Smooth muscle cell (in vitro differentiated cells): ENCODE measurements around the gene SRGAP3. TPM values are rescaled to one million over a fixed set of nuclear protein-coding genes. Genes with fewer than 3 reads are reported as not detected.

Experiments used
- DNase-seq: peaks from one replicate; lab custom pipeline; 2025; ENCODE audit not compliant: unreplicated experiment; lab: John Stamatoyannopoulos, UW
- H2AFZ ChIP-seq: fragments of 200-600 bp; sonication (generic); 2 replicates; pipeline ENCODE4 v1.6.0; 2016; ENCODE audit warnings: antibody characterized with exemption, low read depth, mild to moderate bottlenecking
- H3F3A ChIP-seq: fragments of 200-600 bp; sonication (generic); 2 replicates; pipeline ENCODE4 v1.6.0; 2017; ENCODE audit warnings: antibody characterized with exemption, low read depth
- H3K27ac ChIP-seq: fragments of 200-600 bp; sonication (generic); 2 replicates; pipeline ENCODE4 v1.5.1; 2016; ENCODE audit warnings: low read depth, mild to moderate bottlenecking
- H3K27me3 ChIP-seq: fragments of 200-600 bp; sonication (generic); 2 replicates; pipeline ENCODE4 v1.6.1; 2016; ENCODE audit warnings: low read depth, mild to moderate bottlenecking
- H3K36me3 ChIP-seq: fragments of 200-600 bp; sonication (generic); 2 replicates; pipeline ENCODE4 v1.5.1; 2016; ENCODE audit warnings: low read depth
- H3K4me1 ChIP-seq: fragments of 200-600 bp; sonication (generic); 2 replicates; pipeline ENCODE4 v1.5.1; 2016; ENCODE audit warnings: low read depth
- H3K4me2 ChIP-seq: fragments of 200-600 bp; sonication (generic); 2 replicates; pipeline ENCODE4 v1.6.0; 2016; ENCODE audit warnings: mild to moderate bottlenecking
- H3K4me3 ChIP-seq: fragments of 200-600 bp; sonication (generic); 2 replicates; pipeline ENCODE4 v1.5.1; 2016; ENCODE audit warnings: mild to moderate bottlenecking
- H3K79me2 ChIP-seq: fragments of 200-600 bp; sonication (generic); 2 replicates; pipeline ENCODE4 v1.6.0; 2016; ENCODE audit warnings: low read depth, mild to moderate bottlenecking
- H3K9ac ChIP-seq: fragments of 200-600 bp; sonication (generic); 2 replicates; pipeline ENCODE4 v1.6.0; 2016; ENCODE audit warnings: low read depth
- H3K9me3 ChIP-seq: fragments of 200-600 bp; sonication (generic); replicated peaks from 2 replicates; pipeline ENCODE4 v1.5.1; 2016; ENCODE audit warnings: low read depth
- H4K20me1 ChIP-seq: fragments of 200-600 bp; sonication (generic); 2 replicates; pipeline ENCODE4 v1.6.0; 2016; ENCODE audit warnings: low read depth
- WGBS: methylation state at CpG from one replicate; pipeline ENCODE4 v1.1.7; 2016; ENCODE audit warnings: low lambda C conversion rate; 5-methylcytosine and 5-hydroxymethylcytosine counted together
- polyA plus RNA-seq: library from polyadenylated mRNA; unstranded; fragments of >200 nt; fragmentation: Nextera tagmentation; extraction: Ambion mirVana; gene quantifications from 2 replicates; pipeline ENCODE4 v1.2.1, GENCODE V29; 2016
- total RNA-seq: library from RNA; depleted of rRNA; stranded (reverse); fragments of >200 nt; gene quantifications from 2 replicates; pipeline ENCODE4 v1.2.3, GENCODE V29; 2014
- TF ChIP-seq, protein P1 (sequence below): fragments of 200-600 bp; sonication (generic); IDR thresholded peaks from 2 replicates; pipeline ENCODE4 v1.5.1; 2017; ENCODE audit warnings: borderline replicate concordance, mild to moderate bottlenecking, antibody characterized with exemption; ENCODE audit not compliant: insufficient read depth, poor library complexity, severe bottlenecking

SRGAP3 gene
- total and polyA plus RNA-seq, 2 experiments from 2014 or later, result 1.5 to 3.1 TPM

DNA sequence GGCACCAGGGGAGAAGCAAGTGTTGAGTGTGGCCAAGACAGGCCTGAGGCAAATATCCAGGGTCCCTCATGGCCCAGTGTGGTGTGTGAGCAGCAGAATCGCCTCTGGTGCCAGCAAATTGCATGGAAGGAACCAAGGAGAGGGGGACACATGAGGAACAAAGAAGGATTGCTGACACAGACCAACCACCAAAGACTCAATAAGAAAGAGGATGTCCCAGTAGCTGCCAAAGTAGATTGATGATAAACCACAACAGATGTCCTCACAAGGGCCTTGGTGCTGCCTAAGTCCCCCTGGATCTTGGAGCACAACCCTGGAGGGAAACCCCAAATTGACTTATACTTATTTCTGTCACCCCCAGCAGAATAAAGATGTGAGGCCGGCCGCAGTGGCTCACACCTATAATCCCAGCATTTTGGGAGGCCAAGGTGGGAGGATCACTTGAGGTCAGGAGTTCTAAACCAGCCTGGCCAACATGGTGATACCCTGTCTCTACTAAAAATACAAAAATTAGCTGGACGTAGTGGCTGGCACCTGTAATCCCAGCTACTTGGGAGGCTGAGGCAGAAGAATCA lies 10.6 kb downstream of the SRGAP3 start:
- Histone ChIP-seq H3K9me3 (no peaks in the 10 kb centered on the region), H3K27ac (no peak overlapping the region), H3F3A (no peaks in the 10 kb centered on the region), H2AFZ (no peak overlapping the region), H3K9ac (no peak overlapping the region), H3K36me3 (no peaks in the 10 kb centered on the region), H3K27me3 (no peaks in the 10 kb centered on the region), H3K4me1 (no peaks in the 10 kb centered on the region), H4K20me1 (no peaks in the 10 kb centered on the region), H3K79me2 (no peaks in the 10 kb centered on the region), H3K4me2 (no peak overlapping the region), H3K4me3 (no peak overlapping the region)
- 96% methylated on average over 4 of the region's 4 CpGs for WGBS
- TF ChIP-seq, protein P1, sequence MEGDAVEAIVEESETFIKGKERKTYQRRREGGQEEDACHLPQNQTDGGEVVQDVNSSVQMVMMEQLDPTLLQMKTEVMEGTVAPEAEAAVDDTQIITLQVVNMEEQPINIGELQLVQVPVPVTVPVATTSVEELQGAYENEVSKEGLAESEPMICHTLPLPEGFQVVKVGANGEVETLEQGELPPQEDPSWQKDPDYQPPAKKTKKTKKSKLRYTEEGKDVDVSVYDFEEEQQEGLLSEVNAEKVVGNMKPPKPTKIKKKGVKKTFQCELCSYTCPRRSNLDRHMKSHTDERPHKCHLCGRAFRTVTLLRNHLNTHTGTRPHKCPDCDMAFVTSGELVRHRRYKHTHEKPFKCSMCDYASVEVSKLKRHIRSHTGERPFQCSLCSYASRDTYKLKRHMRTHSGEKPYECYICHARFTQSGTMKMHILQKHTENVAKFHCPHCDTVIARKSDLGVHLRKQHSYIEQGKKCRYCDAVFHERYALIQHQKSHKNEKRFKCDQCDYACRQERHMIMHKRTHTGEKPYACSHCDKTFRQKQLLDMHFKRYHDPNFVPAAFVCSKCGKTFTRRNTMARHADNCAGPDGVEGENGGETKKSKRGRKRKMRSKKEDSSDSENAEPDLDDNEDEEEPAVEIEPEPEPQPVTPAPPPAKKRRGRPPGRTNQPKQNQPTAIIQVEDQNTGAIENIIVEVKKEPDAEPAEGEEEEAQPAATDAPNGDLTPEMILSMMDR, result no peak
- DNase-seq, result no peak

DNA sequence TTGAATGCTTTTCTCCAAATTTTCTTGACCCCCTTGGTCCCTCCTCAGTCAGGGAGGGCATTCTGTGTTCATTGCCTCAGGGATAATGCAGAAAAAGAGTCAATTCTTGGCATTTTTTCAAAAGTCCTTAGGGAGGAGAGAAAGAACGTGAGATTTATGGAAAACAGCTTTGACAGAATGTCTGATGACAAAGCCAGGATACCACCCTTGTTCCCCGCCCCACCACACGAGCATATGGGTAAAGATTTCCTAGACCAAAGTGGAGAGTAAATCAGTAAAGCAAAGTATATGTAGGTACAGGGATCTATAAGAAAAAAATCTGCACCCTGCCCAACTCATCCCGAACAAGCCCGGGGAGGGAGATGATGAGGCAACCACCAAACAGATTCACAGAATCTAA lies 11.2 kb downstream of the SRGAP3 start:
- H3K4me2 ChIP-seq, result no peak overlapping the region
- no peak for DNase-seq
- H3F3A ChIP-seq, result no peaks in the 10 kb centered on the region
- TF ChIP-seq, protein P1, result no peak
- H3K36me3 ChIP-seq, result no peaks in the 10 kb centered on the region
- WGBS, result 89% methylated on average over 5 of the region's 5 CpGs
- no peaks in the 10 kb centered on the region for H3K27me3 ChIP-seq
- no peaks in the 10 kb centered on the region for H3K9me3 ChIP-seq
- no peak overlapping the region for H3K27ac ChIP-seq
- no peak overlapping the region for H3K4me3 ChIP-seq
- no peaks in the 10 kb centered on the region for H3K4me1 ChIP-seq
- no peaks in the 10 kb centered on the region for H4K20me1 ChIP-seq
- H3K79me2 ChIP-seq, result no peaks in the 10 kb centered on the region
- no peak overlapping the region for H3K9ac ChIP-seq
- H2AFZ ChIP-seq, result no peak overlapping the region

DNA sequence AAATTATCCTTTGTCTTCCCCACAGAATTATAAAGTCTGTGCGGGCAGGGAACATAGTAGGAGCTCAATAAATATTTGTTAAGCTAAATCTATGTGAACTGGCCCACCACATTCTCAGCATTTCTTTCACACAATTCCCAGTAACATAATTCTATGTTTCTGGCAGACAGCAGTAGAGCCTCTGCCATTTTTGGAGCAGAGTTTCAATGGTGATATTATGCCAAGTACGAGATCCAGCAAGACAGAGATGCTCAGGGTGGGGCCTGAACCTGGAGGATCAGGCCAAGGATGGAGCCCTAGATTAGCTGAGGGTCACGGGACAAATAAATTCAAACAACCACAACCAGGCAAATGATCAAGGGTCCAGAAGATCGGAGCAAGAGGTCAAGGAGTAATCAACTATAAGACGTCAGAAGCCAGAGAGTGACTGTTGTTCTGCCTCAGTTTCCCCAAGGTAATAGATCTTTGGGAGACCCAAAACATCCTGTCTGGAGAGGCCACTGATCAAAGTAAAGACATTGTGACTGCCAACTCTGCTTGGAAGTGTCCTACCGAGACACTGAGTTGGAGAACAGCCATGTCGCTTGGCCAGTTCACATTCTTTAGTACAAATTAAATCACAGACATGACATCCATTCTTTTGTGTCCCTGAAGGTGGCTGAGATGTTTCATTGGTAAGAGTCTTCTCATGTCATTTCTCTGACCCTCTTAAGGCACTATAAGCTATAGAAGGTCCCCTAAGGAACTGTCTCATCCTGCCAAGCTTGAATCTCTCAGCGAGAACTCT lies 15.4 kb downstream of the SRGAP3 start:
- no peaks in the 10 kb centered on the region for H4K20me1 ChIP-seq
- H2AFZ ChIP-seq, result no peak overlapping the region
- no peak overlapping the region for H3K9ac ChIP-seq
- H3K36me3 ChIP-seq, result no peaks in the 10 kb centered on the region
- no peak overlapping the region for H3K4me2 ChIP-seq
- TF ChIP-seq, protein P1, result no peak
- DNase-seq, result no peak
- H3K79me2 ChIP-seq, result no peaks in the 10 kb centered on the region
- H3K9me3 ChIP-seq, result no peaks in the 10 kb centered on the region
- H3K4me1 ChIP-seq, result peaks cover 22% of the 10 kb centered on the region
- H3K4me3 ChIP-seq, result no peak overlapping the region
- peaks cover 7% of the 10 kb centered on the region for H3F3A ChIP-seq
- H3K27me3 ChIP-seq, result no peaks in the 10 kb centered on the region
- H3K27ac ChIP-seq, result no peak overlapping the region
- WGBS, result 95% methylated on average over 8 of the region's 8 CpGs

DNA sequence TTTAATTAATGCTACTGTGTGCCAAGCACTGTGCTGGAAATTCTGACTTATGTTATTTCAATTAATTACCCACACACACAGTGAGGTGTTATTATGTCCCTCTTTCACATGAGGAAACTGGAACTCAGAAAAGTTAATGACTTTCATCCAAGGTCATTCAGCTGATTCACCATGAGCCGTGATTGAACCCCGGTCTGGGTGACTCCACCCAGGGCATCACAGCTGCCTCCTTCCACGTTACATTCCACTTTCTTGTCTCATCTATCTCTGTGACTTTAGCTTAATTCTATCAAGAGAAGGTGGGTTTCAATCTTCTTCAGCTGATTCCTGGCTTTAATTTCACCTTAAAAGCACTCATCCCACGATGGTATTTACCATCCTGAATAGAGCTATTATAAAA lies 16.3 kb downstream of the SRGAP3 start:
- Histone ChIP-seq H3F3A (peaks cover 7% of the 10 kb centered on the region), H3K9ac (no peak overlapping the region), H3K4me2 (no peak overlapping the region), H3K36me3 (no peaks in the 10 kb centered on the region), H2AFZ (no peak overlapping the region), H3K27me3 (no peaks in the 10 kb centered on the region), H3K27ac (no peak overlapping the region), H3K4me1 (peaks cover 22% of the 10 kb centered on the region), H3K79me2 (no peaks in the 10 kb centered on the region), H3K9me3 (no peaks in the 10 kb centered on the region), H3K4me3 (no peak overlapping the region), H4K20me1 (no peaks in the 10 kb centered on the region)
- TF ChIP-seq, protein P1, result no peak
- DNase-seq, result no peak
- whole genome bisulfite sequencing, result 87% methylated on average over 4 of the region's 4 CpGs
